Activated T-cell treated with anti-CD3 and anti-CD28 coated beads, Interleukin-2, amount 50 U/mL, for 1 hour (primary cell): ENCODE data around the gene OOSP4B.
"Not testable (repeated sequence)": the region's sequence is repeated elsewhere in the genome, so short reads cannot be mapped to it uniquely, and the experiment has no call there.

Source experiments
- DNase-seq: peaks from one replicate; pipeline ENCODE4 v3.0.0-alpha.2; 2020

The OOSP4B gene

GRCh38 chr11:60016881-60017280 is at the start of gene OOSP4B:
Gene OOSP4B (plus strand): TSS chr11:60017181.
- DNase-seq = no peak

- DNase-seq = no peak
Measured at GRCh38 chr11:59967677-59968394, 49.1 kb upstream of the OOSP4B start.

- DNase-seq = no peak
Measured at GRCh38 chr11:59968395-59968783, 48.6 kb upstream of the OOSP4B start.

- no peak for DNase-seq
Measured at GRCh38 chr11:59973097-59973496, 43.9 kb upstream of the OOSP4B start.

DNA sequence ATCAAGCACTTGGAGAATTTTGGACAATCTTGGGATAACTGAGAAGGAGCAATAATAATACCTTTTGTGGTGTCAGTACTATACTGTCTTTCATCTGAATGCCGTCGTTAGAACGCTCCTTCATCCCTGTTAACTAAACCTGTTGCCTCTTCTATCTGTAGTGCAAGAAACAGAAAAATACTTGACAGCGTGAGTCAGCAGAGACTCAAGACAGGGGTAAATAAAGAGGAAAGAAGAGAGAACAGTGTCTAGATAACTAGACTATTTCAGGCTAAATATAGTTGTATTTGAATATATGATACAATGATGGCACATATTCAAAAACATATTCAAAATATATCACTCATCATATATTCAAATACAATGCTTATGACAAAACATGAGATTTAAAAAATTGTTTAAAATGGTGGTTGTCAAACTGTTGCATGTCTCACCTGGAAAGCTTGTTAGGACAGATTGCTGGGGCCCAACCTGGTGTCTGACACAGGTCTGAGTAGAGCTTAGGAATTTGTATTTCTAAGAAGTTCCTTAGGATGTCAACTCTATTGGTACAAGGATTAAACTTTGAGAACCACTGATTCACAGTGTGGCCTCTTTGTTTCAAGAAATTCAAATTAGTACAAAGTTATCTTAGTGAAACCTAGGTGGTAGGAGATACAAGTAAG is 35.7 kb upstream of the OOSP4B start:
- DNase-seq = no peak

DNA sequence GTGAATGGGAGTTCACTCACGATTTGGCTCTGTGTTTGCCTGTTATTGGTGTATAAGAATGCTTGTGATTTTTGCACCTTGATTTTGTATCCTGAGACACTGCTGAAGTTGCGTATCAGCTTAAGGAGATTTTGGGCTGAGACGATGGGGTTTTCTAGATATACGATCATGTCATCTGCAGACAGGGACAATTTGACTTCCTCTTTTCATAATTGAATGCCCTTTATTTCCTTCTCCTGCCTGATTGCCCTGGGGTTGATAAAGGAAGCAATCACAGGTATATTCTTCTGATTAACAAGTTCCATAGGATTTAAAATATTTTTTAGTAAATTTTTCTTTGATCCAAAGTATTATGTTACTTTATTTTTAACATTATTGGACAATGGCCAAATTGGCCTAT is 34.9 kb upstream of the OOSP4B start:
- not testable (repeated sequence) for DNase-seq

DNA sequence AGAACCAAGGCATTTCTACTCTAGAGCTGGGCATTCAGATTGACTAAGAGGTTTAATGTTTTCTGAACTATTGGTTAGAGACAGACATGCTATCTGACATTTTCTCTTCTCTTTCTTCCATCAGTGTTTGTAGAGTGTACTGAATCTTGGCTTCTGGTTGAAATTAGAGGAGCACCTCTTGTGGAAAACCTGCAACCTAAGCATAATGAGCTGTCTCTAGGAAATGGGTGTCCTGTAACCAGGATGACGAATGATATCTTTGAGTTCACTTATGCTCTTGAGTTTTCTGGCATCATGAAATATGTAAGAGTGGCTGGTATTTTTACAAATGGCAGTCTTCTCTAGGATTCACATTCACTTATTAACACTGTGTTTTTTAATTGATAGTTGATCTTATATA is 33.8 kb upstream of the OOSP4B start:
- no peak for DNase-seq

DNA sequence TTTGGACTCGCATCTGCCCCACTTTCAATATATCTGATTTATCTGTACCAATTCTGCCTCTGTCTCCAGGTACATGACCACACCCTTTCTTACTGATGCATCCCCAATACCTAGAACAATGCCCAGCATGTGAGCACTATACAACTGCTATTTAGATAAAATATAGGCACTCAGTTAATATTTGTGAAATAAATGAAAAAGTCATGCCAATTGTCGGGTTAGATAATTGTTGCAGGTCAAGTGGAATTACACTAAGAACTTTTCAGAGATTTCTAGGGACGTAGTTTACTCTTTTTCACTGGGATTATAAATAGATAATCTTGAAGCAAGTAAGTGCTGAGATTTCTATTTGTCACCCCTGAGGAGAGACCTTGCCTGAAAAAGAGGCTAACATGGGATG is 32.6 kb upstream of the OOSP4B start:
- no peak for DNase-seq

DNA sequence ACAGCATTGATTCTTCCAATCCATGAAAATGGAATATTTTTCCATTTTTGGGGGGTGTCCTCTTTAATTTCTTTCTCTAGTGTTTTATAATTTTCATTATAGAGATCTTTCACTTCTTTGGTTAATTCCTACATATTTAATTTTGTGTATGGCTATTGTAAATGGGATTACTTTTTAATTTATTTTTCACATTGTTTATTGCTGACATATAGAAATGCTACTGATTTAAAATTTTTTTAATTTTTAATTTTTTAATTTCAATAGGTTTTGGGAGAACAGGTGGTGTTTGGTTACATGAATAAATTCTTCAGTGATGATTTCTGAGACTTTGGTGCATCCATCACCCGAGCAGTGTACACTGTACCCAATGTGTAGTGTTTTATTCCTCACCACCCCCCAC is 26.6 kb upstream of the OOSP4B start:
- DNase-seq = no peak

DNA sequence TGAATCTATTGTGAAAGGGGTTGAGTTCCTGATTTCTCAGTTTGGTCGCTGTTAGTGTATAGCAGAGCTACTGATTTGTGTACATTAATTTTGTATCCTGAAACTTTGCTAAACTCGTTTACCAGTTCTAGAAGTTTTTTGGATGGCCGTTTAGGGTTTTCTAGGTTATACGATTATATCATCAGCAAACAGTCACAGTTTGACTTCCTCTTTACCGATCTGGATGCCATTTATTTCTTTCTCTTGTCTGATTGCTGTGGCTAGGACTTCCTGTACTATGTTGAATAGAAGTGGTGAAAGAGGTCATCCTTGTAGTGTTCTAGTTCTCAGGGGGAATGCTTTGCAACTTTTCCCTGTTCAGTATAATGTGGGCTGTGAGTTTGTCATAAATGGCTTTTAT is 24.6 kb upstream of the OOSP4B start:
- no peak for DNase-seq

DNA sequence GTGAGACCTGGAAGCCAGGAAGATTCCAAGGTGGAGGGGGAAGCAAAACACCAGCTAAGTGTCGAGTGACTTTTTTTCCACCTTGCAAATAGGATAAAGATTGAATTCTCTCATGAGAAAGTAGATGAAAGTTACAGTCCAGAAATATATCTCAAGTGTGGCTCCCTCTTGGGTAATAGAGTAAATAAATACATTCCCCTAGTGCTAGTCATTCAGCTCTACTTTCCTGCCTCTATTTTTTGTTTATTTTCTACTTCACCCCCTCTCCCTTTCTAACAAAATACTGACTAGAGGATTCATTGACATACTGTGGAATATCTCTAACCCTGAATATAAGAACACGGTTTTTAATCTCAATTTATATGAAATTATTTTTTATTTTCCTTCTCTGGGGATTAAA is 19.2 kb upstream of the OOSP4B start:
- DNase-seq = no peak

- no peak for DNase-seq
Measured at GRCh38 chr11:59999691-60000090, 17.3 kb upstream of the OOSP4B start.

GRCh38 chr11:60003729-60004128 is 13.3 kb upstream of the OOSP4B start:
- no peak for DNase-seq

GRCh38 chr11:60005360-60005759 is 11.6 kb upstream of the OOSP4B start:
- DNase-seq = no peak

GRCh38 chr11:60018058-60018457 is 1.1 kb downstream of the OOSP4B start:
- no peak for DNase-seq

GRCh38 chr11:60020376-60020775 is 3.4 kb downstream of the OOSP4B start:
- not testable (repeated sequence) for DNase-seq

GRCh38 chr11:60029015-60029632 is 12.1 kb downstream of the OOSP4B start:
- no peak for DNase-seq

GRCh38 chr11:60040109-60040508 is 23.1 kb downstream of the OOSP4B start, which contains the start of gene OOSP2:
Gene OOSP2 (plus strand): TSS chr11:60040409. CDS start chr11:60040460, 51 bp downstream.
- DNase-seq = no peak

GRCh38 chr11:60050422-60050821 is 33.4 kb downstream of the OOSP4B start:
- not testable (repeated sequence) for DNase-seq

DNA sequence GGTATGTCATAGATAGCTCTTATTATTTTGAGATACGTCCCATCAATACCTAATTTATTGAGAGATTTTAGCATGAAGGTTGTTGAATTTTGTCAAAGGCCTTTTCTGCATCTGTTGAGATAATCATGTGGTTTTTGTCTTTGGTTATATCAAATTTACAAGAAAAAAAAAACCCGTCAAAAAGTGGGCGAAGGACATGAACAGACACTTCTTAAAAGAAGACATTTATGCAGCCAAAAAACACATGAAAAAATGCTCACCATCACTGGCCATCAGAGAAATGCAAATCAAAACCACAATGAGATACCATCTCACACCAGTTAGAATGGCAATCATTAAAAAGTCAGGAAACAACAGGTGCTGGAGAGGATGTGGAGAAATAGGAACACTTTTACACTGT is 33.9 kb downstream of the OOSP4B start:
- not testable (repeated sequence) for DNase-seq

DNA sequence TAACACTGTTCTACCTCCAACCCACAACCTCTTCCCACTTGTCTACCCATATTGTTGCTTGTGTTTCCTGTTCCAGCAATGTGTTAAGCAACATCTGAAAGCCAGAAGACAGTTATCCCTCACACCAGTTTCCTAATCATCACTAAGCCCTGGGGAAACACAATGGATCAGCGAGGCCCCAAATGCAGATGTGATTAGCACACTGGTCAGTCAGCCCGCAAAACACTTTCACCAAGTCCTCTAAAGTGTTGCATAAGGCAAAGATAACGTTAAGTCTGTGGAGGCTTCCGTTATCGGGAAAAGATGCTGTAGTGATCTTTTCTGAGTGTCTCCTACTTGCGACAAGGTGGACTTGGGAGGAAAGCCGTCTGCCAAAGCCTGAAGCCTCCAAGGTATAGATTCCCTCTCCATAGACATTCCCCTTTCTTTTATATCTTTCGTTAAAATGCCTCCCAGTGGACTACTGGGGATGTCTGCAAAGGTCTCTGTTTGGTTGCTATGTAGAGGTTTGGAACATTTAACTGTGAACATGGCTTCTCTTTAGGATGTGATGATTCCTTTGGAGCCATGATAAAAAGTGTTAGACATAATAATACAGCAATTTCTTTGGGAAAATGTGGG is 39.5 kb downstream of the OOSP4B start, which contains the start of gene MS4A3:
TSS of gene MS4A3 (plus strand) at position 317 of the 621 bp plus-strand sequence. CDS start 4,496 bp downstream, outside the sequence.
- no peak for DNase-seq

DNA sequence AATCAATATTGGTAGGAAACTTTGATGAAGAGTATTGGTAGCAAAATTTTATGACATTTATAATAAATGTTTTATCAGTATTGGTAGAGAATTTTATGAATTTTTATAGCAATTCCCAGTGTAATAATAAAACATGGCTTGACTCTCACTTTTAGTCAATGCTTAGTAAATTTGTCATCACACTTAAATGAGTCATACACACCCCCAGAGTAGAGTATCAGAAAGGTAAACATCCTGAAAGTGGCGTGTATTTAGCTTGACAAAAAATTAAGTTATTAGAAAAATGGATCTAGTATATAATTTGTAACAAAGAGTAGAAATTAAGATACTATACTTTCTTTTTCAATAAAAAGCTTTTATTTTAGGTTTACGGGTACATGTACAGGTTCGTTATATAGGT is 42.1 kb downstream of the OOSP4B start:
- DNase-seq = no peak

- DNase-seq = no peak
Measured at GRCh38 chr11:60059521-60060240, 42.7 kb downstream of the OOSP4B start.
